Measurements from ENCODE around the gene IGFBP2.

The IGFBP2 gene, protein sequence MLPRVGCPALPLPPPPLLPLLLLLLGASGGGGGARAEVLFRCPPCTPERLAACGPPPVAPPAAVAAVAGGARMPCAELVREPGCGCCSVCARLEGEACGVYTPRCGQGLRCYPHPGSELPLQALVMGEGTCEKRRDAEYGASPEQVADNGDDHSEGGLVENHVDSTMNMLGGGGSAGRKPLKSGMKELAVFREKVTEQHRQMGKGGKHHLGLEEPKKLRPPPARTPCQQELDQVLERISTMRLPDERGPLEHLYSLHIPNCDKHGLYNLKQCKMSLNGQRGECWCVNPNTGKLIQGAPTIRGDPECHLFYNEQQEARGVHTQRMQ

DNA sequence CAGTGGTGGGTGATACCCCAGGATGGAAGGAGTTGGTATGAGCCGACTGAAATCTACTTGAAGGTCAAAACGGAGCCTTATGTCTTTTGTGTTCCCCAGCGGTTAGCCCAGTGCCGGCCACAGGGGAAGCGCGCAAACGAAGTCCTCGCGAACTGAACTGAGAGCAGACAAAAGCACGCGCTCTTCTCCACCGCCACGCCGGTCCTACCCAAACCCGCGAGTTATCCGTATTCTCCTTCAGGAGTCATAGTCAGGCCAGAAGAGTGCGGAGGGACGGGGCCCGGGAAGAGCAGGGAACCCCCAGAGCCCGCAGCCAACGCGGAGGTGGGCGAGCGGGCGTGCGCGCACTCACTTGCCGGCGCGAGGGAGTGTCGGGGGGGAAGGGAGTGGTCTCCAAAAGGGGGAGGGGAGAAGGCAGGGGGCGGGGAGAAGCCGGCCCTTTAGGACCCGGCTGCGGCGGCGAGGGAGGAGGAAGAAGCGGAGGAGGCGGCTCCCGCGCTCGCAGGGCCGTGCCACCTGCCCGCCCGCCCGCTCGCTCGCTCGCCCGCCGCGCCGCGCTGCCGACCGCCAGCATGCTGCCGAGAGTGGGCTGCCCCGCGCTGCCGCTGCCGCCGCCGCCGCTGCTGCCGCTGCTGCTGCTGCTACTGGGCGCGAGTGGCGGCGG is at the start of gene IGFBP2:
Gene IGFBP2, plus strand, starts transcription at position 469 of the 664 bp plus-strand sequence. Its CDS starts 104 bp downstream, at position 573.
- peak within 1 kb of the TSS; percentile 44 for H3K4me3 ChIP-seq (replicated peaks; ENCODE audit: low read depth, low read length)
- no peak for DNase-seq (ENCODE audit: low read depth)

DNA sequence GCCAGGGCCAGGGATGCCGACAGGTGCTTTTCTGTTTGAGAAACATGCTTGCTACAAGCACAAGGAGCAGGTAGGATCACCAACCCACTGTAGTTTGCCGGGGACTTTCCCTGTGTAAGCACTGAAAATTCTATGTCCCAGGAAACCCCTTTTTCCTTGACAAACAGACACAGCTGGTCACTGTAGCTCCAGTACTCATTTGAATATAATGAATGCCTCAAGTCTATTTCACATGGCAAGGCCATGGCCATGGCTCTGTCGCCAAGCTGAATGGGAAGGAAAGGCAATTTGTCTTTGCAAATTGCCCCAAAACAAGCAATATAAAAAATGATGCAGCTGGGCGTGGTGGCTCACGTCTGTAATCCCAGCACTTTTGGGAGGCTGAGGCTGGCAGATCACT is 49.6 kb upstream of the IGFBP2 start:
- no peak for DNase-seq (ENCODE audit: low read depth)
- TF ChIP-seq, protein P1, sequence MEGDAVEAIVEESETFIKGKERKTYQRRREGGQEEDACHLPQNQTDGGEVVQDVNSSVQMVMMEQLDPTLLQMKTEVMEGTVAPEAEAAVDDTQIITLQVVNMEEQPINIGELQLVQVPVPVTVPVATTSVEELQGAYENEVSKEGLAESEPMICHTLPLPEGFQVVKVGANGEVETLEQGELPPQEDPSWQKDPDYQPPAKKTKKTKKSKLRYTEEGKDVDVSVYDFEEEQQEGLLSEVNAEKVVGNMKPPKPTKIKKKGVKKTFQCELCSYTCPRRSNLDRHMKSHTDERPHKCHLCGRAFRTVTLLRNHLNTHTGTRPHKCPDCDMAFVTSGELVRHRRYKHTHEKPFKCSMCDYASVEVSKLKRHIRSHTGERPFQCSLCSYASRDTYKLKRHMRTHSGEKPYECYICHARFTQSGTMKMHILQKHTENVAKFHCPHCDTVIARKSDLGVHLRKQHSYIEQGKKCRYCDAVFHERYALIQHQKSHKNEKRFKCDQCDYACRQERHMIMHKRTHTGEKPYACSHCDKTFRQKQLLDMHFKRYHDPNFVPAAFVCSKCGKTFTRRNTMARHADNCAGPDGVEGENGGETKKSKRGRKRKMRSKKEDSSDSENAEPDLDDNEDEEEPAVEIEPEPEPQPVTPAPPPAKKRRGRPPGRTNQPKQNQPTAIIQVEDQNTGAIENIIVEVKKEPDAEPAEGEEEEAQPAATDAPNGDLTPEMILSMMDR (IDR thresholded peaks at IDR 0.05; ENCODE audit: low read length, missing control alignments), result no peak
- H3K4me3 ChIP-seq (replicated peaks; ENCODE audit: low read depth, low read length), result no peak overlapping the region

More for the DNA sequence above, at the start of gene IGFBP2:
- TF ChIP-seq, protein P1 (IDR thresholded peaks at IDR 0.05; ENCODE audit: low read length, missing control alignments), result no peak

DNA sequence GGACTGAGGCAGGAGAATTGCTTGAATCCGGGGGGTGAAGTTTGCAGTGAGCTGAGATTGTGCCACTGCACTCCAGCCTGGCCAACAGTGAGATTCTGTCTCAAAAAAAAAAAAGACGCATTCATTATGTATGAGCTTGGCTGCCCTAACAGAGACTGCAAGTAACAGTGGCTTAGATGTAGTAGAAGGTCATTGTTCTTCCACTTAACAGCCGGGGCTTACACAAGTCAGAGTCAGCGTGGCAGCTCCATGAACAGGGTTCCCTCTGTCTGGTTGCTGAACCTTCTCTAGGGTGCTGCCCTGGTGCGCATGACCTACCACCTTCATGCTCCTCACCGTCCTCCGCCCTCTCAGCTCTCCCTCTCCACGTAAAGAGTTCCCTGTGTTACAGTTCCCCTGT is 49.1 kb upstream of the IGFBP2 start:
- no peak for DNase-seq (ENCODE audit: low read depth)
- H3K4me3 ChIP-seq (replicated peaks; ENCODE audit: low read depth, low read length), result no peak overlapping the region
- TF ChIP-seq, protein P1 (IDR thresholded peaks at IDR 0.05; ENCODE audit: low read length, missing control alignments), result no peak

DNA sequence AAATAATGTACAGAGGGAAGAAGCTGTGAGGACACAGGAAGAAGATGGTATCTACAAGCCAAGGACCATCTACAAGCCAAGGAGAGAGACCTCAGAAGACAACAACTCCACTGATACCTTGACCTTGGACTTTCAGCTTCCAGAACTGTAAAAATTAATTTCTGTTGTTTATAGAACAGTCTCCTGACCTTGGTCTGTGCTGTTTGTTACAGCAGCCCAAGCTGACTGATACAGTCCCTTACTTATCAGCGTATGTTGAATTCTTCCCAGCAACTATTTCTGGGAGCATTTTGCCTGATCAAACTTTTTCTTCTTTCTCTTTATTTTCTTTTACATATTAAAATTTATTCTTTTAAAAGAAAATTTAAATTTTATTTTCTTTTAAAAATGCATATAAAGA is 47.8 kb upstream of the IGFBP2 start:
- TF ChIP-seq, protein P1 (IDR thresholded peaks at IDR 0.05; ENCODE audit: low read length, missing control alignments), result no peak
- no peak for DNase-seq (ENCODE audit: low read depth)
- no peak overlapping the region for H3K4me3 ChIP-seq (replicated peaks; ENCODE audit: low read depth, low read length)

DNA sequence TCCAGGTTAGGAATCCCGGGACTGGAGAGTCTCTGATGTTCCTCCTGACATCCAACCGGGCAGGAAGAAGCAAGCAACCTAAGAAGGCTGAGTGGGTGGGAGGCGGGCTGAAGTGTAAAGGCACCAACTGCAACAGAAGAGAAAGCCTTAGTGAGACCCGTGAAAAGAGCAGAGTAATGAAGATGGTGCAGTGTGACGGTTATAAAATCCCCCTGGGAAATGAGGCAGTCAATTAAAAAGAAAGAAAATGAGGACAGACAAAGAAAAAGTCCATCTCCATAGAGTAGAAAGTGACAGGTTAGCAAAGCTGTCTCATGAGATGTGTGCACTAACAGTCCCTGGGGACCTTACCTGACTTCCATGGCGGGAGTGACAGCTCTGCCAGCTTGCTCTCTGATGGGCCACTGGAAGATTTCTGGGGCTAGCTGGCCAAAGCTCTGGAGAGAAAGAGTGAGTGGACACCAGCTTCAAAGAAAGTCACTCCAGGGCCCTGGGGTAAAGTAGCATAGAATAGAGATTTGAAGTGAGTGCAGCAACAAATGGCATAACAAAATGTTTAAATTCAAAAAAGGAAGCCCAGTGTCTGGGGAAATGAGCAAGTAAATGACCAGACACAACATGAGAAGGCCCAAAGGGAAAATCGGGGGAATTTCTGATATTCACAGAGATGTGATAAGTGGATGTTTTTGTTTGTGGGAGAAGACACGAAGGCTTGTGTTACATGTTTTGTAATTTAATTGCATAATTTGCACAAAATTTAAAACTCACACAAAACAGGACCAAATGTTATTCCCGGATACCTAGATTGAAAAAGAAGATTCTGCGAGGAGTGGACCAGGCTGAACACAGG is 44.1 kb upstream of the IGFBP2 start:
- TF ChIP-seq, protein P1 (IDR thresholded peaks at IDR 0.05; ENCODE audit: low read length, missing control alignments), result no peak
- no peak for DNase-seq (ENCODE audit: low read depth)
- no peak overlapping the region for H3K4me3 ChIP-seq (replicated peaks; ENCODE audit: low read depth, low read length)

DNA sequence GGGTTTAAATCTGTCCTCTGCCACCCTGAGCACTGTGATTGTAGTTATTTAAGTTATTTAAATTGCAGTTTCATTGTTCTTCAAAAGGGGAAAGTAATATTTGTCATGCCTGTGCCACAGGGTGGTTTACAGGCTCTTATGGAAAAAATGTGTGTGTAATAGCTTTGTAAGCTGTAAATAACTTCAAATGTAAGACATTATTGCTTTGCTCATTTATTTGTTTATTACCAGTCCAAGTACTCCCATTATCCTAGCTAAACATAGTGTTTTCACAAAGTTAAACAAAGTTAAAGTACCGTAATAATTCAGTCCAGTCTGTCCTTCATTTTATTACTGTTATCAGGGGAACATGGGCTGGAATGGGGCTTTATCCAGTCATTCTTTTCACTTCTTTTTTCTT is 43.4 kb upstream of the IGFBP2 start:
- no peak overlapping the region for H3K4me3 ChIP-seq (replicated peaks; ENCODE audit: low read depth, low read length)

More for the DNA sequence above, 43.4 kb upstream of the IGFBP2 start:
- TF ChIP-seq, protein P1 (IDR thresholded peaks at IDR 0.05; ENCODE audit: low read length, missing control alignments), result no peak
- no peak for DNase-seq (ENCODE audit: low read depth)

All from fibroblast of pulmonary artery (primary cell).